GM21723 (cell line): ENCODE data around the gene FBXL3.
"Not testable (repeated sequence)": the region's sequence is repeated elsewhere in the genome, so short reads cannot be mapped to it uniquely, and the experiment has no call there.

Experiments used
- ATAC-seq: cut with Tn5 transposase; IDR thresholded peaks from one replicate; pipeline ENCODE4 v1.9.1; 2021; ENCODE audit warnings: mild to moderate bottlenecking, moderate library complexity; ENCODE audit not compliant: unreplicated experiment

FBXL3 gene

GRCh38 chr13:77028202-77028601, 1.2 kb upstream of the FBXL3 start:
- ATAC-seq: no peak

DNA sequence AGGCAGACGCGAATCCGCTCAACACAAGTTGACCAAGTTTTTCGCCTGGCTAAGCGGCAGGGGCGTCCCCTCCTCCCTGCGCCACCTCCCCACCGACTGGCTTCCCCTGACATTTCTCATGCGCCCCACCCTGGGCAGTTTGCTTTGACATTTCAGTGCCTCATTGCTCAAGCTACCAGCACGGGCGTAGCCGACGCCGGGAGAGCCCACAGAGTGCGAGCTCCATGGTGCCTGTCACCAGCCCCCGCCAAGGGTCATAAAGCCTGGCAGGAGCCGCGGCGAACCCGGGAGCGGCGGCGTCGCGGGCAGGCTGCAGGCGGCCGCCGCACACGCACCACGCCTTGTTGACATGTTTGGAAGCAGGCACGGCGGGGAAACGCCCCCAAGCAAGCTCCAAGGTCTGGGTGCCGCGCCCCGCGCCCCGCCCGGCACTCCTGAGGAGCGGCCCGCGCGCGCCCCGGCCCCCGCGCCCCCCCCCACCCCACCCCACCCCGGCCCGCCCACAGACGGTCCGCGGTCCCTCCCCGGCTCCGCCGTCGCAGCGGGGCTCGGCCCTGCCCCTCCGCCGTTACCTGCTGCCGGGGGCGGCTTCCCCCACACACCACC, 601 bp downstream of the FBXL3 start:
- ATAC-seq: peak; percentile 66

GRCh38 chr13:77022341-77022740, 4.6 kb downstream of the FBXL3 start:
- no peak for ATAC-seq

- ATAC-seq: no peak
Observed at GRCh38 chr13:77019756-77020155, 7.2 kb downstream of the FBXL3 start.

GRCh38 chr13:77016888-77017623, 9.9 kb downstream of the FBXL3 start:
- ATAC-seq: no peak

DNA sequence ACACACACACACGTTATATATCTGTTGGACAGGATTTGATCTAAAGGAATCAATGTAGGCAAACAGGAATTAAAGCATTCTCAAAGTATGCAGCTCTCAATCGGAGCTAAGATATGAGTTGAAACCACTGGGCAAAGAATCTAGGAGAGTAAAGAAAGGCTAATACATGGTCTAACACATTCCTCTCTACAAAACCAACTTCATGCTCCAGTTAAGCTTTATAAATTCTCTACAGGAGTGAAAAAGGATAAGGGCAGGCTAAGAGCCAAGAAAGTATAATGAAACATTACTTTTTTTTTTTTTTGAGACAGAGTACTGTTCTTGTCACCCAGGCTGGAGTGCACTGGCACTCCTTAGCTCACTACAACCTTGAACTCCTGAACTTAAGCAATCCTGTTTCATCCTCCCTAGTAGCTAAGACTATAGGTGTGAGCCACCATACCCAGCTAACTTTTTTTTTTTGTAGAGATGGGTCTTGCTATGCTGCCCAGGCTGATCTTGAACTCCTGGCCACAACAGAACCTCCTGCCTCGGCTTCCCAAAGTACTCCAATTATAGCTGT, 10.6 kb downstream of the FBXL3 start:
- no peak for ATAC-seq

DNA sequence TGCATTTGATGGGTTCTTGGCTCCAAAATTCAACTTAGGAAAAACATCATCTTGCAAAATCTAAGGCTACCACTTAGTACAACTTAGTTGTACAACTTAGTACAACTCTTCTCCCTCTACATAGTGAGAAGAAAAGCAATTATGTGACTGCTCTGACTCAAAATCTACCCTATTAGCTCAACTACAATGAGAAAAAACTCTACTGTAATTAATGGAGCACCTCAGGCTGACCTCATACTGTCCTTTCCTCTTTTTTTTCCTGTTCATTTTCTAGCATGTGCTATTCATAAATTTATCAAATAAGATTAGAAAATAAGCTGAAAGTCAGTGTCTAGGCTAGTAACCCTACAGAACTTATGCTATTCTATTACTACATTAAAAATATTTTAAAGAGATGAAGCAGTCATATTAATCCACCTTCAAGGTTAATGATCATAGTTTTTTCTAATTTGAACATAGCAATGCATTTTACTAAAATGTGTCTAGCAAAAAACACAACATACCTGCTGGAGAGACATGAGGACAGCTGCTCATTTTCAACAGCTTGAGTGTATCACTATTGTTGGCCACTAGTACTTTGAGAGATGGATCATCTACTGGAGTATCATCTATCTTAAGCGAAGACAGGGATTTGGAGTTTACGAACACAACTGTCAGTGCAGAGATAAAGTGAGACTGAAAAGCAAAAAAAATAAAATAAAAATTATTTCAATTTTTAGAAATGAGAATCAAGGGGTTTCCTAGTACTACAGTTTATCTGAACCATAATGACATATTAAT, 11.9 kb downstream of the FBXL3 start:
- ATAC-seq: no peak

DNA sequence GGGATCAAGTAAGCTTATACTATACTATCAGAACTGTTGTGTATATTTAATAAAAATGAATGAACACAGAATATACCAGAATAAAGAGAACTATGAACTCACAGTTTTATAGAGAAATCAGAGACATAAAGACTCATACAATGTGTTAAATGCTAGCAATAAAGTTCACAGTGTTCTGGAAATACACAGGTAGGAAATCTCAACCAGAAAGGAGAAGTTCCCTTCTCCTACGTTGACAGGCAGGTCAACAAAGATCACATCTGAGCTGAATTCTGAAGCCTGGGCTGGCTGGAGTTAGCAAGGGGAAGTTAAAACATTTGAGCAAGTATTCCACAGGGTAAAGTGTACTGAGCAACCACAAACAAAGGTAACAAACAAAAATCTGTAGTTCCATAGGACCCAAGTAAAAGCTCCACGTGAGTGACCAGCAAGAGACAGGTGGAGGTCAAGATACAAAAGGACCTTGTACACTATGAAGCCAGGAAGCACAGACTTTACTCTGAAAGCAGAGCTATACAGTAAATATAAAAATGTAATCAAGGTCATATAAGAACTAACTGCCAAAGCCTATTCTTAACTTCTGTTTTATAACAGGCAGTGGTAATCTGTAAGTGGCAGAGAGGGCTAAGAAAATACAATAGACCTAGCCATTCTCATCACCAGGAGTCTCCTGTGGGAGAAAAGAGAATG, 13.0 kb downstream of the FBXL3 start:
- ATAC-seq: no peak

DNA sequence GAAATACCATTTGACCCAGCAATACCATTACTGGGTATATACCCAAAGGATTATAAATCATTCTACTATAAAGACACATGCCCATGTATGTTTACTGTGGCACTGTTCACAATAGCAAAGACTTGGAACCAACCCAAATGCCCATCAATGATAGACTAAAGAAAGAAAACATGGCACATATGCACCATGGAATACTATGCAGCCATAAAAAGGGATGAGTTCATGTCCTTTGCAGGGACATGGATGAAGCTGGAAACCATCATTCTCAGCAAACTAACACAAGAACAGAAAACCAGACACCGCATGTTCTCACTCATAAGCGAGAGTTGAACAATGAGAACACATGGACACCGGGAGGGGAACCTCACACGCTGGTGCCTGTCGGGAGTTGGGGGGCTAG, 17.2 kb downstream of the FBXL3 start:
- not testable (repeated sequence) for ATAC-seq

DNA sequence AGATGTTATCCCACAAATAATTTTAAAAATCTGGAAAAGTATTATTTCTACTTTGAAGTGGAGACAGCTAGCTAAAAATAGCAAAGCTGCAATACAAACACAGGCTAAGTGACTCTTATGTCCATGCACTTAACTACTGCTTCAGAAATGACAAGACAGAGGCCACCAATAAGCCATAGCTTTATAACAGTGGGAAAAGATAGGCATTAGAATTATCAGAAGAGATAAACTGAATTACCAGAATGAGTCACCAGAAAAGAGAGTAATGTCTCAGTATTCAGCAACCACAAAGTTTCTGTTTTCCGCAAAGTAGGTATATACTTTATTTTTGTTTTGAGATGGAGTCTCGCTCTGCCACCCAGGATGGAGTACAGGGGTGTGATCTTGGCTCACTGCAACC, 17.9 kb downstream of the FBXL3 start:
- peak; percentile 53 for ATAC-seq

GRCh38 chr13:77008337-77008736, 18.6 kb downstream of the FBXL3 start:
- ATAC-seq: not testable (repeated sequence)

DNA sequence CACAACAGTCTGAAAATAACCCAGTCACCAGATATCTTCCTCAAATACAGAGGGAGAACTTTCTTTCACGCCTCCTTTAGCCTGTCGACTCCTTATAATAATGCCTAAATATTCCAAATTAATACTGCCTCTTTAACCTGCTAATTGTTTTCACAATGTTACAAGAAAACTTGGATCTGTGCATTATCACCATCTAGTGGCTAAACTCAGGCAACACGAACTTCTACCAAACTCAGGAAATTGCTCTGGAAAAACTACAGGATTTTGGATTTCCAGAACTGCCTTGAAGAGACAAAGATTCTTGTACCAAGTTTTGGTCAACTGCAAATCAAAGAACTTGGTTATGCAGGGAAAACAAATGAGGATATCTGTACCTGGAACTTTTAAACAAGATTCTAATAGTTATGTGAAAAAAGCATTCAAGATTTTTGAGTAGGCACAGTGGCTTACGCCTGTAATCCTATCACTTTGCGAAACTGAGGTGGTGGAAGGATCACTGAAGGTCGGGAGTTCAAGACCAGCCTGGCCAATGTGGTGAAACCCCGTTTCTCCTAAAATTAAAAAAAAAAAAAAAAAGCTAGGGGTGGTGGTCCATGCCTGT, 24.3 kb downstream of the FBXL3 start:
- no peak for ATAC-seq

- ATAC-seq: no peak
Observed at GRCh38 chr13:77001963-77002587, 24.9 kb downstream of the FBXL3 start.

GRCh38 chr13:77001540-77001939, 25.4 kb downstream of the FBXL3 start:
- ATAC-seq: no peak

DNA sequence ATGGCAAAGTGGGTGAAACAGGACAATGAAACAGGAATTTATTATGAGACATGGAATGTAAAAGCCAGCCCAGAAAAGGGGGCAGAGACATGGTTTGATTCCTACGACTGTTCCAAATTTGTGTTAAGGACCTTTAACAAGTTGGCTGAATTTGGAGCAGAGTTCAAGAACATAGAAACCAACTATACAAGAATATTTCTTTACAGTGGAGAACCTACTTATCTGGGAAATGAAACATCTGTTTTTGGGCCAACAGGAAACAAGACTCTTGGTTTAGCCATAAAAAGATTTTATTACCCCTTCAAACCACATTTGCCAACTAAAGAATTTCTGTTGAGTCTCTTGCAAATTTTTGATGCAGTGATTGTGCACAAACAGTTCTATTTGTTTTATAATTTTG, 26.5 kb downstream of the FBXL3 start:
- no peak for ATAC-seq

DNA sequence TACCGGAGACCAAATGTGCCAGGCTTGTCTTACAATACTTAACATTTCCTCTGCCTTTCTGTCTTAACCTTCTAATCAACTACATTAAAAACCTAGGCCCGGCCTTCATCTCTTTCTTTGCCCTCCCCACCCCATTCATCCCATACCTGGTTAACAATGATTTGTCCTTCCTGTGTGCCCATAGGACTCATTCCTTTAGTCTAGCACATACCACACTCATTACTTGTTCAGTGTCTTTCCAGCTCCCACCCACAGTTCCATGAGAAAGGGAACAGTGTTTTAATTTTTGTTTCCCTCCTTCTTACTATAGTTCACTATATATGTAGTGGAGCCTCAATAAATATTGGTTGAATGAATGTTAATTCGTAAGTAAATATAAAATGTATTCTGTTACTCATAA, 32.7 kb downstream of the FBXL3 start:
- no peak for ATAC-seq

- ATAC-seq: no peak
Observed at GRCh38 chr13:76993473-76993872, 33.5 kb downstream of the FBXL3 start.

GRCh38 chr13:76993021-76993420, 33.9 kb downstream of the FBXL3 start:
- no peak for ATAC-seq

- peak; percentile 25 for ATAC-seq
Observed at GRCh38 chr13:76992548-76993001, 34.4 kb downstream of the FBXL3 start.
